ENCODE results near the gene CPNE6. TPM values are rescaled to one million over a fixed set of nuclear protein-coding genes. Genes with fewer than 3 reads are reported as not detected.
"Not testable (repeated sequence)": the region's sequence is repeated elsewhere in the genome, so short reads cannot be mapped to it uniquely, and the experiment has no call there.

CPNE6 gene
- total RNA-seq, 1 donor from 2014 or later: not detected

DNA sequence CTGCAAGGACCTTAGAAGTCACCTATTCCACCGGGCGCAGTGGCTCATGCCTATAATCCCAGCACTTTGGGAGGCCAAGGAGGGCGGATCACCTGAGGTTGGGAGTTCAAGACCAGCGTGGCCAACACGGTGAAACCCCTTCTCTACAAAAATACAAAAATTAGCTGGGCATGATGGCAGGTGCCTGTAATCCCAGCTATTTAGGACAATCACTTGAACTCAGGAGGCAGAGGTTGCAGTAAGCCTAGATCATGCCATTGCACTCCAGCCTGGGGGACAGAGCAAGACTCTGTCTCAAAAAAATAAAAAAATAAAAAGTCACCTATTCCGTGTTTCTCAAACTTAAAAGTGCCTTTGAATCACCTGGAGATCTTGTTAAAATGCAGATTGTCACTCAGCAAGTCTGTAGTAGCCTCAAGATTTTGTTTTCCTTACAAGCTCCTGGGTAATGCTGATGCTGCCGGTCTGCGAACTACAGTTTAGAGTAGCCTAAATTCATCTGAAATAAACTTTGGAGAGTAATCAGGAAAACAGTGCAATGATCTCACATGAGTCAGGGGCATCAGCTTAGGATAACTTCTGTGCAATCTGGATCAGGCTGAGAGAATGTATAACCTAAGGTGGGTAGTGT lies 34.4 kb downstream of the CPNE6 start:
- not testable (repeated sequence) for DNase-seq

DNA sequence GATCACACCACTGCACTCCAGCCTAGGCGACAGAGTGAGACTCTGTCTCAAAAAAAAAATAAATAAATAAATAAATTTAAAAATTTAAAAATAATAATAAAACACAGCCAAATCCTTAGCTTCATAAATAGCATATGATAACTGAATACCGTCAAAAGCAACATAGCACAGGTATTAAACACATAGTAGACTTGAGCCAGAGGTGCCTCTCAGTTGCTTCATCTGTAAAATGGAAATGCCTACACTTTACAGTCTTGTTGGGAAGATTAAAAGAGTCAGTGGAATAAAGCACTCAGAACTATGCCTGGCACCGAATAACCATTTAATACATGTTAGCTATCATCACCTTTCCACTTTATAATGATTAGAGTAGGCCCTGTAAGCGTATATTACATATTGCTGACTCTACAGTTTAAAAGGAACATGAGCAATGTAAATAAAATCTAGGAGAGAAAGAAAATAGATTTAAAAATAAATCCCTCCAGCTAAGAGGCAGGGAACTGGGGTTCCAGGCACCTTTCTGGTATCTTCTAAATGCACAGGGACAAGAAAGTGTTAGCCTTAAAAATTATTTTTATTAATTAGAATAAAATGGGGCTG lies 35.4 kb downstream of the CPNE6 start:
- no peak for DNase-seq

DNA sequence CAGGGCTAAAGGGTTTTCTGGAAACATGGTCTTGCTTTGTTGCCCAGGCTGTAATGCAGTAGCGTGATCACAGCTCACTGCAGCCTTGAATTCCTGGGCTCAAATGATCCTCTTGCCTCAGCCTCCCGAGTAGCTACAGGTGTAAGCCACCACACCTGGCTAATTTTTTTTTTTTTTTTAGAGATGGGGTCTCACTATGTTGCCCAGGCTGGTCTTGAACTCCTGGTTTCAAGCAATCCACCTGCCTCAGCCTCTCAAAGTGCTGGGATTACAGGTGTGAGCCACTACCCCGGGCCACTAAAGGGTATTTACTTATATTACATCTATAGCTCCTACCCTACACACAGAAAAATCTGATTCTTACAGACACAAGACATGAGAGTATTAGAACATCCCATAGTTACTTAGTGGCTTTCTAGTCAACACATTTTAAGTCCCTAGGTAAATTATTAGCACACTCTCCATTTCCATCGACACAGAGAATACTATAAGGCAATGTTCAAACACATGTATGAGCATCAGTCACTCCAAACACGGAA lies 37.0 kb downstream of the CPNE6 start:
- DNase-seq: no peak

DNA sequence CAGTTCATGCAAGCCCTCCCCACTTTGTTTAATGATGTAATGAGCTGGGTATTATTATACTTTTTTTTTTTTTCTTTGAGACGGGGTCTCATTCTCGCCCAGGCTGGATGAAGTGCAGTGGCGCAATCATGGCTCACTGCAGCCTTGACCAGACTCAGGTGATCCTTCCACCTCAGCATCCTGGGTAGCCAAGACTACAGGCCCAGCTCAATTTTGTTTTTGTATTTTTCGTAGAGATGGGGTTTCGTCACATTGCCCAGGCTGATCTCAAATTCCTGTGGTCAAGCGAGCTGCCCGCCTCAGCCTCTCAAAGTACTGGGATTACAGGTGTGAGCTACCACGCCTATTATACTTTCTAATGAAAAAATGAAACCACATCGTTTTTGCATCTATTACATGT lies 38.7 kb downstream of the CPNE6 start:
- DNase-seq: no peak

DNA sequence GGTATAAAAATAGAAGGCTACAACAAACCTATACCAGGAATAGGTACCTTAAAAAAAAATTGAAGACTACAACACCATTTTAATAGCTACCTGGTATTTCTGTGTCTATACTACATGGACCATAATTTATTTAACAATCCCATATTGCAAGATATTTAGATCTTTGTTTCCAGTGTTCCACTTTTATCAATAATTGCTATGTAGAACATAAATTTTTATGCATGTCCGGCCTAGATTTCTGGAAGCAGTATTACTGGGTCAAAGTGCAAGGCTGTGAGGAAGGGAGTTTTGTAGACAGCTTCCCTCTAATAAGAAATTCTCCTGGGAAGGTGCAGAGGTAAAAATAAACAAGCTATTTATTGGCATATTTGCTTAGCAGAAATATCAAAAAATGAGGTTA lies 39.2 kb downstream of the CPNE6 start:
- DNase-seq: no peak

DNA sequence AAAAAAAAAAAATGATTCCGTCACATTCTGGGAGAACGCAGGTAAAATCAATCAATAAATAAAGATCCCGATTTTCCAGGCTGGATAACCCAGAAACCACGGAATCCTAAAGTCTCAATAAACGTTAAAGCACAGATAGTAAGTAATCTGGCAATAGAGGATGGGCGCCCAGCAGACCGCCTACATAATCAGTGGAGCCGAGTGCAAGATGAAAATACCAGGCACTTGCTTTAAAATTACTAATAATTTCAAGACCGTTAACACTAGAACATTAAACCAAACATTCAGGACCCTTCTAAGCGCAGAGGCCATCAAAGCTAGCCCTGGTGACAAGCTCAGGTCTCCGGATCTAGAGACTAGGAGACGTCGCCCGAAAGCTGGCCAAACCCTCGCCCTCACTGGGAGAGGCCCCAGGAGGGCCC lies 42.0 kb downstream of the CPNE6 start:
- no peak for DNase-seq

DNA sequence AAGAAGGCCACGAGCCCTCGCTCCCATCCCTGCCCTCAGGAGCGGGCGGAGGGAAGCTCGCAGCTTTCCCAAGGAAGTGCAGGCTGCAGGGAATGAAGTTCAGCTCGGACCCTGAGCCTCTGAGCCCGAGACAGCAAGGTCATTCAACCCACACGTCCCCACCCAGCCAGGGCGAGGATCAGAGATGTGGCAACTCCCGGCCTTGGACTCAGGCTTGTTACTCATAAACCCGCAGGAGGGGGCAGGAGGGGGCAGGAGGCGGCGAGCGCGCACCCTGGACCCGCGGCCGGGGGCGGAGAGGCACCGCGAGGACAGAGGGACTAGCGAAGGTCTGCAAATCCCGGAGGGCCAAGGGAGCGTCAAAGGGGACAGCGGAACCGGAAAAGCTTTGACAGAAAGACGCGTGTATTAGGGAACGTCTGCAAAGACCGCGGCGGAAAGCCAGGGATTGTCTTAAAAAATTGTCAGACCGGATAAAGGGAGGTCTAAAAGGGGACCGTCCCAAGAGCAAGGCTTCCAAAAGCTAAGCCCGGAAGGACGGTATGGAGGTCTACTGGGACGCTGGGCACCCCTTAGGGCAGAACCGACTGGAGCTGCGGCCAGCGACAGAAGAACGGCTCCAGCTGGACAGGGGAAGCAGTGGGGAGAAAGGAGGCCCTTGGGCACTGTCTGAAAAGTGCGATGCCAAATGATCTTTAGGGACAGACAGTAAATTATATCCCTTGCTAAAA lies 42.6 kb downstream of the CPNE6 start:
- DNase-seq: peak; percentile 93

DNA sequence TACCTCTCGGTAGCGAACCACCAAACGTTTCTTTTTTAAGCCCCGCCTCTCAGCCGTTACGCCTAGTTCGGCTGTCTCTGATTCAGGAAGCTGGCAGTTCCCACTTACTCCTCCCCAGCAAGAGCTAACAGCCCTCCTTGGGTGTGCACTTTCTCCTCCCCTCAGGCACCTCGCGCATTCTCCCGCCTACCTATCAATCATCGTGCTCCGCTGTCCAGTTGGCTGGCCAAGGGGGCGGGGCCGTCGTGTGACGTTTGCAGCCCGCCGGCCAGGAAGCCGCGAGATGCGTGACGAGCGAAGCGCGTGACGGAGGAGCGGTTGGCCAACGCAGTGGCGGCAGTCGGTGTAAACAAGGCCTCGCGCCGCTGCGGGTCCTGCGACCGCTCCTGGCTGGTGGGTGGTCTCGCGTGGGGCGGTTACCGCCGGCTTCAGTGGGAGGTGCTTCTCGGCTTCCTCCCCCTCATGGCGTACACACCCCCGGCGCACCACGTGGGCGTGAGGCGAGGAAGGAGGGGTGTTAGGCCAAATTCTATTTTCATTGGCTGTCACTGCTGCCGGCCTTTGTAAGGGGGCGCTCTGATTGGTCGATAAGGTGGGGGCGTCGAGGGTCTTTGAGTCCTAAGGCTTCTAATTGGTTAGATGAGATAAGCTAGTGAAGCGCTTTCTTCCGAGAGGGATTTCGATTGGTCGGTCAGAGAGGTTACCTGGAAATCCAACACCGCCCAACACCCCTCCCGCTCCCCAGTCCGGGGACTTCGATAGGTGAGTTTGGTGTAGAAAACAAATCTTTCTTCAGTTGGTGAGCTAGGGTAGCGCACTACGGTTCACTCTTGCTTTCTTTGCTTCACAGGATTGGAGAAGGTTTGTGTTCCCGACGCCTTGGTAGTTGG lies 43.4 kb downstream of the CPNE6 start, which contains the start of the genes DCAF11 and NRL:
TSS of gene DCAF11 (plus strand) at position 246 of the 890 bp plus-strand sequence. CDS start 818 bp downstream, outside the sequence.
TSS of gene NRL (minus strand) at position 418 of the 890 bp plus-strand sequence. CDS start 32,101 bp downstream, outside the sequence.
- DNase-seq: peak; percentile 100

DNA sequence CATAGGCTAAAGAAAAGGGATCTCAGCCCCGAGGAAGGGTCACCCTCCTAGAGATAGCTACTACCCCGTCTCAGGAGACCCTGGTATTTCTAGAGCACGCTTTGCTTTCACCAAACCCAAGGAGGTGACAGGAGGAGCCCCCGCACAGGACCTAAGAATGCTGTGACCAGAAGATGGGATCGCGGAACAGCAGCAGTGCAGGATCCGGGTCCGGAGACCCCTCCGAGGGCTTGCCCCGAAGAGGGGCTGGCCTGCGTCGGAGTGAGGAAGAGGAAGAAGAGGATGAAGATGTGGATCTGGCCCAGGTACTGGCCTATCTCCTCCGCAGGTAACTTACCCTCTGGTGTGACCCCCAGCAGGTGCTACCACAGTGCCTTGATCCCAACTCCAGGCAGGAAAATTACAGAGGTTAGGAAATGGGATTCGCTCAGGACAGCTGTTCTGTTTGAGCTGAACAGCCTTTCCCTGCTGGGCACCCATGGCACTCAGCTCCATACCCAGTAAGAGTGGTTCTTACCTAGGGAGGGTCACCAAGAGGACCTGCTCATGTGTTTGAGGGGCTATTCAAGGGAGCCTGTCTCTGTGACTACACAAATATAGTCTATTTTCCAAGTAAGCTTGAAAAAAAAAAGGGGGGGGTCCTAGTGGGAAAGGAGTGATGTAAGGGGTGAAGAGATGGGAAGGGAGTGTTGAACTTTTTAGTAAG lies 44.2 kb downstream of the CPNE6 start:
- DNase-seq: no peak

DNA sequence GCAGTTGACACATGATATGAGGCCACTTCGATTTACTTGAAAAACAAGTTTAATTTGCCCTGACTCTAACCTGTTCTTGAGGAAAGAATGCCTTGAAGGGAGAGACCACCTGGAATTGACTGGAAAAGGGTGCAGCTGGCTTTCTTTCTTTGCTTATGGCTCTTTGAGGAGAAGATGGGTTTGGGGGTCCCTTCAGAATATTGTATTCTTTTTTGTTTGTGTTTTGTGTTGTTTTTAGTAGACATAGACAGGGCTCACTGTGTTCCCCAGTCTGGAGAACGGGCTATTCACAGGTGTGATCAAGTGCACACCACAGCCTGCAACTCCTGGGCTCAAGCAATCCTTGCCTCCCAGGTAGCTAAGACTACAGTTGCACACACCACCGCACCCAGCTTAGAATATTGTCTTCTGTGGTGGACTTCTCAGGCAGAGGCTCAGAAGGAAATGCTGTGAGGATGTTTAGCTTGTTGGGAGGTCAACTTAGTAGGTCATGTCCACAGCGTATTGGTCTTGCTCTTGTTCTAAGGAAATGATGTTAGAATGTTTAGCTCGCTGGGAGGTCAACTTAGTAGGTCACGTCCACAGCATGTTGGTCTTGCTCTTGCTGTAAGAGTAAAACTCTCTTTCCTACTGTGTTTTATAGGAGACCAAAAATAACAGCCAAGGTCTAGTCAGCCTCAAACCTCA lies 44.9 kb downstream of the CPNE6 start:
- DNase-seq: no peak

DNA sequence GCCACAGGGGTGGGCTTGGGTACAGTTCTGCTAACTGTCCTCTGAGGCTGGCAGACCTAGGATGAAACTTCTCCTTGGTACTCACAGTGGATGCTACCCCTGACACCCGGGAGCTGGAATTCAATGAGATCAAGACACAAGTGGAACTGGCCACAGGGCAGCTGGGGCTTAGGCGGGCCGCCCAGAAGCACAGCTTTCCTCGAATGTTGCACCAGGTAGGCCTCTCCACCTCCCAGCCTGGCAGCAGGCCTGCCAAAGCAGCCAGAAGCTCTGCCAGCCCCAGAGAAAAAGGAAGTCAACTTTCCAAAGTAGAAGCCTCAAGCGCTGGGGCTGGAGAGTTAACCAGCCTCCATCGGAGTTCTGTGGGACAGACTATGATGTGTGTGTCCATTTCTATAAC lies 45.8 kb downstream of the CPNE6 start:
- no peak for DNase-seq

DNA sequence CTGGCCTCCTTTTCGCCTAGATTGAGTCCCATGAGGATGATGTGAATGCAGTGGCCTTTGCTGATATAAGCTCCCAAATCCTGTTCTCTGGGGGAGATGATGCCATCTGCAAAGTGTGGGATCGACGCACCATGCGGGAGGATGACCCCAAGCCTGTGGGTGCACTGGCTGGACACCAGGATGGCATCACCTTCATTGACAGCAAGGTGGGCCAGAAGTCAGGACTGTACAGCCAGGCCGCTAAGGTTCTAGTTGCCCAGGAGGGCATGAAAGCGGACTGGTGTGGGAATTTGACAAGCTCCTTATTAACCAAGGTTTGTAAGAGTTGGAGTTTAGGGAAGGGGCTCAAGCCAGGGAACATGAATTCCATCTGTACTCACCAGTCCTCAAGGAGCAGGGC lies 48.3 kb downstream of the CPNE6 start:
- no peak for DNase-seq

DNA sequence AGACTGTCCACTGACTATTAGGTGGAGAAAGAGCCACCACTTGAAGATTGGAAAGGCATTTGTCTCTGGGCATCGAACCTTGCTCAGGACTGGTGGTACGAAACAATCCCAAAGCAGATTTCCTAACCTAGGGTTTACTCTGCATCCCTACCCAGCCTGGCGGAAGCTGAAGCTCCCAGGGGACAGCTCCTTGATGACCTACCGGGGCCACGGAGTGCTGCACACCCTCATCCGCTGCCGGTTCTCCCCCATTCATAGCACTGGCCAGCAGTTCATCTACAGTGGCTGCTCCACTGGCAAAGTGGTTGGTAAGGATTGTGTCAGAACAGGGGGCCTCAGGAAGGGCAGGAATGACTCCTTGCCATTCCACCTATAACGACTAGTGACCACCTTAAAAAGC lies 49.8 kb downstream of the CPNE6 start:
- no peak for DNase-seq

DNA sequence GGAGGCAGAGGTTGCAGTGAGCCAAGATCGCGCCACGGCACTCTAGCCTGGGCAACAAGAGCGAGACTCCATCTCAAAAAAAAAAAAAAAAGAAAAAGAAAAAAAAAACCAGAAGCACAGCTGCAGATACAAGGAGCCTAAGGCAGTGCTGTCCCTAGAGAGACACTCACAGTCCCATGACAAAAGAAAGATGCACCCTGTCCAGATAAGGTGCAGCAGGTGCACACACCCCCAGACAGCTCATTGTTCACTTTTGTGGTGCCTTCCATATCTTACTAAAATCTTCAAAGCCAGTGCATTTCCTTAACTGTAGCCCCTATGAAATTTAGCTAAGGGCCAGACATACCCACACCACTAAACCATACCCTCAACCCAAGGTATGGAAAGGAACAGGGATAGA lies 51.1 kb downstream of the CPNE6 start:
- no peak for DNase-seq

DNA sequence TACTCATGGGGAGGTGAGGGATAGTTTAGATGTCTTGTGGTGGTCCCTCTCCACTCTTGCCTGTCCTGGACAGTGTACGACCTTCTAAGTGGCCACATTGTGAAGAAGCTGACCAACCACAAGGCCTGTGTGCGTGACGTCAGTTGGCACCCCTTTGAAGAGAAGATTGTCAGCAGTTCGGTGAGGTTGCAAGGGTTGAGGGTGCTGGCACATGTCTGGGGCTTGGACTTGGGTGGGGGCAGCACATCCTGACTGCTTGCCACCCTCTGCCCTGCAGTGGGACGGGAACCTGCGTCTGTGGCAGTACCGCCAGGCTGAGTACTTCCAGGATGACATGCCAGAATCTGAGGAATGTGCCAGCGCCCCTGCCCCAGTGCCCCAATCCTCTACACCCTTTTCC lies 51.5 kb downstream of the CPNE6 start:
- DNase-seq: no peak

DNA sequence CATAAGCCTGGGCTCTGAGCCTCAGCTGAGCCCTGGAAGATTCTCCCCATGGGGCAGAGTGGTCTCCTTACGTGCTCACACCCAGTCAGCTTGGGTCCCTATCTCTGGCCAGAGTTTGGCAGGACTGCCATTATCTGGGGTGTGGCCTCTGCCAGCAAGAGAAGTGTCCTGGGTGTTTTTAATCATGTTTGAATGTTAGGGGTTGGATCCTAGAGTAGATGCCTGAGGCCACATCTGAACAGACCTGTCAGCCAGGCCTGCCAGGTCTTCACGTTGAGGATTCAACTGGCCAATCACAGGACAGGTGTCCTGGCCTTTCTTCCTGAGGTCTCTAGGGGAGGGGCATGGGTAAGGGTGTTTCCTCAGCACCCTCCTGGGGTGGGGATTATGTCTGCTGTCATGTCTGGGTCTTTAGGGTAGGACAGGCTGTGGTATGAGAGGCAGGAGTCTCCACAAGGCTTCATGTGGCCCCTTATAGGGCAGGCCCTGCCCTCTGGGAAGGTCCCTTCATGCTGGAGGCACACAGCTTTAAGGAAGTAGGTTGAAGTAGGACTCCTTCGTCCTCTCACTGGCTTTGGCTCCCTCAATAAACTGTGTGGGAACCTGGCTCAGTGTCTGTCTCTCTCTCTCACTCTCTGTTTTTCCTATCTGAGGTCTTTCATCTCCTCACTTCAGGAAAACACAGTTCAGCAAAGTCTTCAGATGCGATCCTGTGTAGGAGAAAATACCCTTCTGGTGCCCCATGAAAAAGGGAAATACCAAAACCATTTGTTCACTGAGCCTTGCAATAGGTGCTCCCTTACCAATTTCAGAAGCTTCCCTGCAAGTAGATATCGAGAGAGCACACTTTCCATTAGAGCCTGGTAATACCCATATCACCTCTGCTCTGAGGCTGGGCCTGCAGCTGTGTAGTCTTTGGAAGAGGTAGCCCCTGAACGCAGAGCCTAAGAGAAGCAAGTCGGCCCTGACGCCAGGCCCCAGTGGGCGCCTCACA lies 52.4 kb downstream of the CPNE6 start:
- DNase-seq: no peak

DNA sequence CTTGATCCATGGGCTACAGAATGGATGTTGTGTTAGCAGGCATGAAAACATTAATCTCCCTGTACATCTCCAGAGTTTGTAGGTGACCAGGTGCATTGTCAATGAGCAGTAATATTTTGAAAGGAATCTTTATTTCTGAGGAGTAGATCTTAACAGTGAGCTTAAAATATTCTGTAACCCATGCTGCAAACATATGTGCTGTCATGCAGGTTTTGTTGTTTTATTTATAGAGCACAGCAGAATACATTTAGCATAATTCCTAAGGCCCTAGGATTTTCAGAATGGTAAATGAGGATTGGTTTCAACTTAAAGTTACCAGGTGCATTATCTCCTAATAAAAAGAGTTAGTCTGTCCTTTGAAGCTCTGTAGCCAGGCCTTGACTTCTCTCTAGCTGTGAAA lies 55.6 kb downstream of the CPNE6 start:
- DNase-seq: no peak

DNA sequence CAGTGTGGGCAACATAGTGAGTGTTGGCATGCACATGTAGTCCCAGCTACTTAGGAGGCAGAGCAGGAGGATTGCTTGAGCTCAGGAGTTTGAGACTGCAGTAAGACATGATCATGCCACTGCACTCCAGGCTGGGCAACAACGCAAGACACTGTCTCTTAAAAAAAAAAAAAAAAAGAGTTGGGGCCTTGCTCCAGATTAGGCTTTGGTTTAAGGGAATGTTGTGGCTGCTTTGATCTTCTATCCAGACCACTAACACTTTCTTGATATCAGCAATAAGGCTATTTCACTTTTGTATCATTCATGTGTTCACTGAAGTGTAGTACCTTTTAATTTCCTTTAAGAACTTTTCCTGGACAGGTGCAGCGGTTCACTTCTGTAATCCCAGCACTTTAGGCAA lies 56.3 kb downstream of the CPNE6 start:
- no peak for DNase-seq

Measured in tongue (tissue), 2 donors.